ENCODE data around the gene SPATA7.

Gene SPATA7

GRCh38 chr14:88411039-88411438 is 25.6 kb downstream of the SPATA7 start:
- no peak for DNase-seq (ENCODE audit: low read depth, low spot score)
- Histone ChIP-seq H3K27me3 (ENCODE audit: control insufficient read depth, insufficient read depth, low read length) (no peaks in the 10 kb centered on the region), H3K27ac (ENCODE audit: low read length) (no peak overlapping the region), H3K4me1 (ENCODE audit: control insufficient read depth, insufficient read depth, low read length) (no peaks in the 10 kb centered on the region), H3K36me3 (ENCODE audit: control insufficient read depth, insufficient read depth, low read length) (no peaks in the 10 kb centered on the region), H3K4me3 (ENCODE audit: low read length) (no peak overlapping the region), H3K9me3 (ENCODE audit: control insufficient read depth, insufficient read depth, low read length) (no peaks in the 10 kb centered on the region)
- WGBS (ENCODE audit: insufficient coverage, insufficient read length), result no CpG with 5 or more reads among the region's 5 CpGs

- no peaks in the 10 kb centered on the region for H3K27me3 ChIP-seq (ENCODE audit: control insufficient read depth, insufficient read depth, low read length)
- H3K4me3 ChIP-seq (ENCODE audit: low read length), result no peak overlapping the region
- no peak overlapping the region for H3K27ac ChIP-seq (ENCODE audit: low read length)
- no peaks in the 10 kb centered on the region for H3K4me1 ChIP-seq (ENCODE audit: control insufficient read depth, insufficient read depth, low read length)
- H3K9me3 ChIP-seq (ENCODE audit: control insufficient read depth, insufficient read depth, low read length), result no peaks in the 10 kb centered on the region
- no peak for DNase-seq (ENCODE audit: low read depth, low spot score)
- no peaks in the 10 kb centered on the region for H3K36me3 ChIP-seq (ENCODE audit: control insufficient read depth, insufficient read depth, low read length)
These were observed 32.1 kb downstream of the SPATA7 start for GRCh38 chr14:88417594-88417993.

GRCh38 chr14:88420187-88420586 is 34.7 kb downstream of the SPATA7 start:
- H3K9me3 ChIP-seq (ENCODE audit: control insufficient read depth, insufficient read depth, low read length), result no peaks in the 10 kb centered on the region
- no peaks in the 10 kb centered on the region for H3K27me3 ChIP-seq (ENCODE audit: control insufficient read depth, insufficient read depth, low read length)
- no peak overlapping the region for H3K4me3 ChIP-seq (ENCODE audit: low read length)
- H3K36me3 ChIP-seq (ENCODE audit: control insufficient read depth, insufficient read depth, low read length), result no peaks in the 10 kb centered on the region
- no peak overlapping the region for H3K27ac ChIP-seq (ENCODE audit: low read length)
- DNase-seq (ENCODE audit: low read depth, low spot score), result no peak
- H3K4me1 ChIP-seq (ENCODE audit: control insufficient read depth, insufficient read depth, low read length), result no peaks in the 10 kb centered on the region
- no CpG with 5 or more reads among the region's 3 CpGs for WGBS (ENCODE audit: insufficient coverage, insufficient read length)

- Histone ChIP-seq H3K27me3 (ENCODE audit: control insufficient read depth, insufficient read depth, low read length) (no peaks in the 10 kb centered on the region), H3K36me3 (ENCODE audit: control insufficient read depth, insufficient read depth, low read length) (no peaks in the 10 kb centered on the region), H3K4me1 (ENCODE audit: control insufficient read depth, insufficient read depth, low read length) (no peaks in the 10 kb centered on the region), H3K4me3 (ENCODE audit: low read length) (no peak overlapping the region), H3K9me3 (ENCODE audit: control insufficient read depth, insufficient read depth, low read length) (no peaks in the 10 kb centered on the region), H3K27ac (ENCODE audit: low read length) (no peak overlapping the region)
- DNase-seq (ENCODE audit: low read depth, low spot score), result no peak
- WGBS (ENCODE audit: insufficient coverage, insufficient read length), result no CpG with 5 or more reads among the region's 4 CpGs
These were observed 35.8 kb downstream of the SPATA7 start for GRCh38 chr14:88421286-88421685.

GRCh38 chr14:88422047-88422446 is 36.6 kb downstream of the SPATA7 start:
- Histone ChIP-seq H3K4me1 (ENCODE audit: control insufficient read depth, insufficient read depth, low read length) (no peaks in the 10 kb centered on the region), H3K4me3 (ENCODE audit: low read length) (no peak overlapping the region), H3K9me3 (ENCODE audit: control insufficient read depth, insufficient read depth, low read length) (no peaks in the 10 kb centered on the region), H3K36me3 (ENCODE audit: control insufficient read depth, insufficient read depth, low read length) (no peaks in the 10 kb centered on the region), H3K27me3 (ENCODE audit: control insufficient read depth, insufficient read depth, low read length) (no peaks in the 10 kb centered on the region), H3K27ac (ENCODE audit: low read length) (no peak overlapping the region)
- no peak for DNase-seq (ENCODE audit: low read depth, low spot score)

- no CpG with 5 or more reads among the region's 3 CpGs for WGBS (ENCODE audit: insufficient coverage, insufficient read length)
- DNase-seq (ENCODE audit: low read depth, low spot score), result no peak
- Histone ChIP-seq H3K36me3 (ENCODE audit: control insufficient read depth, insufficient read depth, low read length) (no peaks in the 10 kb centered on the region), H3K4me1 (ENCODE audit: control insufficient read depth, insufficient read depth, low read length) (no peaks in the 10 kb centered on the region), H3K27me3 (ENCODE audit: control insufficient read depth, insufficient read depth, low read length) (no peaks in the 10 kb centered on the region), H3K27ac (ENCODE audit: low read length) (no peak overlapping the region), H3K4me3 (ENCODE audit: low read length) (no peak overlapping the region), H3K9me3 (ENCODE audit: control insufficient read depth, insufficient read depth, low read length) (no peaks in the 10 kb centered on the region)
These were observed 37.6 kb downstream of the SPATA7 start for GRCh38 chr14:88422919-88423650.

GRCh38 chr14:88424573-88424972 is 39.1 kb downstream of the SPATA7 start:
- Histone ChIP-seq H3K4me1 (ENCODE audit: control insufficient read depth, insufficient read depth, low read length) (no peaks in the 10 kb centered on the region), H3K4me3 (ENCODE audit: low read length) (no peak overlapping the region), H3K27ac (ENCODE audit: low read length) (no peak overlapping the region), H3K27me3 (ENCODE audit: control insufficient read depth, insufficient read depth, low read length) (no peaks in the 10 kb centered on the region), H3K9me3 (ENCODE audit: control insufficient read depth, insufficient read depth, low read length) (no peaks in the 10 kb centered on the region), H3K36me3 (ENCODE audit: control insufficient read depth, insufficient read depth, low read length) (no peaks in the 10 kb centered on the region)
- no peak for DNase-seq (ENCODE audit: low read depth, low spot score)

- no CpG with 5 or more reads among the region's 7 CpGs for WGBS (ENCODE audit: insufficient coverage, insufficient read length)
- Histone ChIP-seq H3K4me3 (ENCODE audit: low read length) (no peak overlapping the region), H3K36me3 (ENCODE audit: control insufficient read depth, insufficient read depth, low read length) (no peaks in the 10 kb centered on the region), H3K9me3 (ENCODE audit: control insufficient read depth, insufficient read depth, low read length) (no peaks in the 10 kb centered on the region), H3K27ac (ENCODE audit: low read length) (no peak overlapping the region), H3K27me3 (ENCODE audit: control insufficient read depth, insufficient read depth, low read length) (no peaks in the 10 kb centered on the region), H3K4me1 (ENCODE audit: control insufficient read depth, insufficient read depth, low read length) (no peaks in the 10 kb centered on the region)
- DNase-seq (ENCODE audit: low read depth, low spot score), result no peak
These were observed 40.8 kb downstream of the SPATA7 start for GRCh38 chr14:88426271-88426670.

- no CpG with 5 or more reads among the region's 2 CpGs for WGBS (ENCODE audit: insufficient coverage, insufficient read length)
- DNase-seq (ENCODE audit: low read depth, low spot score), result no peak
These were observed 45.5 kb downstream of the SPATA7 start for GRCh38 chr14:88430976-88431375.

GRCh38 chr14:88437658-88438057 is 52.2 kb downstream of the SPATA7 start:
- Histone ChIP-seq H3K36me3 (ENCODE audit: control insufficient read depth, insufficient read depth, low read length) (no peaks in the 10 kb centered on the region), H3K4me3 (ENCODE audit: low read length) (no peak overlapping the region), H3K4me1 (ENCODE audit: control insufficient read depth, insufficient read depth, low read length) (no peaks in the 10 kb centered on the region), H3K27me3 (ENCODE audit: control insufficient read depth, insufficient read depth, low read length) (no peaks in the 10 kb centered on the region), H3K9me3 (ENCODE audit: control insufficient read depth, insufficient read depth, low read length) (no peaks in the 10 kb centered on the region), H3K27ac (ENCODE audit: low read length) (no peak overlapping the region)
- DNase-seq (ENCODE audit: low read depth, low spot score), result no peak
- WGBS (ENCODE audit: insufficient coverage, insufficient read length), result 100% methylated on average over 1 of the region's 5 CpGs

More at GRCh38 chr14:88430976-88431375, 45.5 kb downstream of the SPATA7 start:
- no peaks in the 10 kb centered on the region for H3K9me3 ChIP-seq (ENCODE audit: control insufficient read depth, insufficient read depth, low read length)
- no peaks in the 10 kb centered on the region for H3K36me3 ChIP-seq (ENCODE audit: control insufficient read depth, insufficient read depth, low read length)
- H3K27me3 ChIP-seq (ENCODE audit: control insufficient read depth, insufficient read depth, low read length), result no peaks in the 10 kb centered on the region
- no peak overlapping the region for H3K27ac ChIP-seq (ENCODE audit: low read length)
- no peaks in the 10 kb centered on the region for H3K4me1 ChIP-seq (ENCODE audit: control insufficient read depth, insufficient read depth, low read length)
- H3K4me3 ChIP-seq (ENCODE audit: low read length), result no peak overlapping the region

GRCh38 chr14:88439088-88439487 is 53.6 kb downstream of the SPATA7 start:
- WGBS (ENCODE audit: insufficient coverage, insufficient read length), result no CpG with 5 or more reads among the region's 2 CpGs
- no peaks in the 10 kb centered on the region for H3K27me3 ChIP-seq (ENCODE audit: control insufficient read depth, insufficient read depth, low read length)

More at GRCh38 chr14:88439088-88439487, 53.6 kb downstream of the SPATA7 start:
- Histone ChIP-seq H3K36me3 (ENCODE audit: control insufficient read depth, insufficient read depth, low read length) (no peaks in the 10 kb centered on the region), H3K4me3 (ENCODE audit: low read length) (no peak overlapping the region), H3K4me1 (ENCODE audit: control insufficient read depth, insufficient read depth, low read length) (no peaks in the 10 kb centered on the region), H3K9me3 (ENCODE audit: control insufficient read depth, insufficient read depth, low read length) (no peaks in the 10 kb centered on the region), H3K27ac (ENCODE audit: low read length) (no peak overlapping the region)
- no peak for DNase-seq (ENCODE audit: low read depth, low spot score)
